Hematopoietic multipotent progenitor cell (in vitro differentiated cells): ENCODE measurements around the gene TGM6. TPM values are rescaled to one million over a fixed set of nuclear protein-coding genes. Genes with fewer than 3 reads are reported as not detected.
A peak's percentile ranks its signal among the peaks of the same experiment; 100 is the strongest.

Experiments used
- DNase-seq, 3 donors: peaks; one replicate each; pipeline ENCODE4 v3.0.0-alpha.2; 2011 to 2015; ENCODE audit warnings: low read depth in 2 of 3, low spot score in 2 of 3
- total RNA-seq: library from RNA; depleted of rRNA; stranded (reverse); fragments of >200 nt; gene quantifications from one replicate; pipeline ENCODE4 v1.2.3, GENCODE V29; 2012

Gene TGM6
- total RNA-seq, 1 donor, result not detected

GRCh38 chr20:2363587-2363986 lies 17.1 kb upstream of the TGM6 start:
- DNase-seq, result no peak

DNA sequence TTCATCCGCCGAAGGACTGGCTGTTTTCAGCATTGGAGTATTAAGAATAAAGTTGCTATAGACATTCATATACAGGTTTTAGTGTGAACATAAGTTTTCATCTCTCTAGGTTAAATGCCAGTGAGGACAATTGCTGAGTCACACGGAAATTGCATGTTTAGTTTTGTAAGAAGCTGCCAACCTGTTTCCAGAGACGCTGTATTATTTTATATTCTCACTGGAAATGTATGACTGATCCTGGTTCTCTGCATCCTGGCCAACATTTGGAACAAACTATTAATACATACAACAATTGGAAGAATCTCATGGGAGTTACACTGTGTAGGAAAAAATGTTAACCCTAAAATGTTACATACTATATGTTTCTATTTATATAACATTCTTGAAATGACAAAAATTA lies 16.7 kb upstream of the TGM6 start:
- no peak for DNase-seq

DNA sequence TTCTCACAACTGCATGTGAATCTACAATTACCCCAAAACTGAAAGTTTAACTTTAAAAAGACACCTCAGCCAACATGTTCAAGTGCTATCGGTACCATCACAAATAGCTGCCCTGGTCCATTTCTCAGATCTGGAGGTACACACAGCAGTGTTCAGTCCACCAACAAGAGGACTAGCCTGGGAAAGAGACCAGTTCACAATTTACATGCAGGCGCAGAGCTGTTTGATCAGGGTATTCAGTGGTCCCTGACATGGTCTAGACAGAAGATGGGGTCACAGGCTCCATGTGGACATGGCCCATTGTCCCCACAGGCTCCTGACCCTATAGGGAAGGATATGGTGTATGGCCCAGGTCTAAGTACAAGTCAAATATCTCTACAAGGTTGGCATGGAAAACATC lies 15.6 kb upstream of the TGM6 start:
- no peak for DNase-seq

DNA sequence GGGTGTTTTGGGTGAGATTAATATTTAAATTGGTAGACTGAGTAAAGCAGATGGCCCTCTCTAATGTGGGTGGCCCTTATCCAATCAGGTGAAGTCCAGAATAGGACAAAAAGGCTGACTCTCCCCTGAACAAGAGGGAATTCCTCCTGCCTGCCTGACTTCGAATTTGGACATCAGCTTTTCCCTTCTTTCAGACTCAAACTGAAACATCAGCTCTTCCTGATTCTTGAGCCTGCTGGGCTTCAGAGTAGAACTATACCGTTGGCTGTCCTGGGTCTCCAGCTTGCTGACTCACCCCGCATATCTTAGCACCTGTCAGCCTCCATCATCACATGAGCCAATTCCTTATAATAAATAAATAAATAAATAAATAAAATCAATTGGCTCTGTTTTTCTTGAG lies 15.0 kb upstream of the TGM6 start:
- no peak for DNase-seq

DNA sequence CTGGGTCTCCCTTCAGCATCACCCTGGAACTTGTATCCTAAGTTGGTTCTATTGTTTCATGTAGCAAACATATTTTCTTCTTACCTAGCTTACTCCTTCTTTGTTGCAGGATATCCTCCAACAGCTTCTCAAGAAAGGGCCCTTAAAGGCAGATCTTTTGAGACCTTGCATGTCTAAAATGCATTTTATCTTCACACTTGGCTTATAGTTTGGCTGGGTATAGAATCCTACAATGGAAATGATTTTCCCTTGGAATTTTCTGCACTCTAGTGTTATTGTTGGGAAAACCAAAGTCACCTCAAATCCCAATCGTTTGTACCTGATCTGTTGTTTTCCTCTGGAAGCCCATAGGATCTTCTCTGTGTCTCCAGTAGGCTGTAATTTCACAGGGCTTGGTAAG lies 12.1 kb upstream of the TGM6 start:
- DNase-seq, result no peak

DNA sequence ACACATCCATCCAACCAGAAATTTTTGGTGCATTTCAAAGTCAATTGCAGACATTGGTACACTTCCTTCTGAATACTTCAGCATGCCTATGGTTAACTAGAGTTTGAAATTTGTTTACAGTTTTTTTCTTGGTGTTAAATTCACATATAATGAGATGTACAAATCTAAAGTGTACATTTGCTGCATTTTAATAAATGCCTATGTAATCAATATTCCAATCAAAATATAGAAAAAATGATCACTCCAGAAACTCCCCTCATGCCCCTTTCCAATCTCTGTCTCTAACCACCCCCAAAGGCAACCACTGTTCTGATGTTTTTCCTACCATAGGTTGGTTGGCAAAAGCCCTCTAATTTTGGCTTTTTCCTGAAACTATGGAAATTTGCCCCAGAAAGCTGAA lies 7.6 kb upstream of the TGM6 start:
- DNase-seq, result no peak

- DNase-seq, result no peak
Observed at GRCh38 chr20:2374346-2375125, 6.2 kb upstream of the TGM6 start.

DNA sequence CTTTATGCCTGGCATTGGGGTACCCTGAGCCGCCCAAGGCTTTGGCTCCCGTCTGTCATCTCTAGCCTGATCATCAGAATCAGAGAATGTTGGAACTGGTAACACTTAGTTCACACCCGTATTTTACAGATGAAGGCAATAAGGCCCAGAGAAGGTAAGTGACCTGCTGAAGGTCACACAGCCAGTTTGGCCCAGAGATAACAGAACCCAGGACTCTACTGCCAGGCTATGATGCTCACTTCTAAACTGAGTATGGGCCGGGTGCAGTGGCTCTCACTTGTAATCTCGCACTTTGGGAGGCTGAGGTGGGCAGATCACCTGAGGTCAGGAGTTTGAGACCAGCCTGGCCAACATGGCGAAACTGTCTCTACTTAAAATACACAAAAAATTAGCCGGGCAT lies 1.8 kb upstream of the TGM6 start:
- DNase-seq, result no peak

DNA sequence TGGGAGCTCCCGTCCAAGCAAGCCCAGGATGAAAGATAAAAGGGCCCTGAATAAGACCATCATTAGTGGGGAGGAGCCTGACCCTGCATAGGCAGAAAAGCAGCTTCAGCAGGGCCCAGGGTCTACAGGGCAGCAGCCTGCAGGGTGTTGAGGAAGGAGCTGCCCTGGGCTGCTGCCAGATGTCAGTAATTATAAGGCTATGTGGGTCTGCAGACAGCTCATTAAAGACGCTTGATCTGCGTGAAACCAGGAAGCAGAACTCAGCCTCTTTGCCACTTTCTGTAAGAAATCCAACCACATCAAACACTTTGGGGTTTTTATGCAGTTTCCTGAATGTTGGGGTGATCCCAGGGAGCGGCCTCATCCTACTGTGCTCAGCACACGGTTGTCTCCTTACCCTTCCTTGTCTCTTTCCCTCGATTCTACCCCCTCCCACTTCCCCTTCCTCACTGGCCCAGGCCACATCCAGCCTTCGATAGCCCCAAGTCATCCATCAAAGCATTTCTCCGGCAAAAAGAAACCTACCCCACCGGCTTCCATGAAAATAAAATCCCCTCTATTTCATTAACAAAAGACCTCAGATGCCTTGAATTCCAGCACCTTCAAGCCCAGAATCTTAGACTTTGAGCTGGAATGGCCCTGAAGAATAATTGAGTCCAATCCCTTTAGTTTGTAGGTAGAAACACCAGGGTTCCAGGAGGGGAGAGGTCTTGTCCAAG lies 1.0 kb upstream of the TGM6 start:
- DNase-seq, result peak in 2 of 3 donors; percentile 49 to 78

DNA sequence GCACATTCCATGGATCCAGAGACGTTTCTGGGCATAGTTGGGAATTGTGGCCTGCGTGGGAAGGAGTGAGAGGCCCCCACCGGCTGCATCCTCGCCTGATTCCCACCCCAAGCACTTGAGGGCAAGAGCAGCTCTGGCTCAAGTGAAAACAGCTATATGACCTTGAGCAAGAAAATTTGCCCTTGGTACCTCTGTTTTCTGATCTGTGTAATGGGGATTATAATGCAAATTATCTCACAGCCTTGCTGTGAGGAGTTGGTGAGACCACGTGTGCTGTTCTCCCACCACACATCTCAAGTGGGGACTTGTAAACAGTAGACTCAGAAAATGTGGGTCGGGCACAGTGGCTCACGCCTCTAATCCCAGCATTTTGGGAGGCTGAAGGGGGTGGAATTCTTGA lies 602 bp downstream of the TGM6 start:
- DNase-seq, result no peak

DNA sequence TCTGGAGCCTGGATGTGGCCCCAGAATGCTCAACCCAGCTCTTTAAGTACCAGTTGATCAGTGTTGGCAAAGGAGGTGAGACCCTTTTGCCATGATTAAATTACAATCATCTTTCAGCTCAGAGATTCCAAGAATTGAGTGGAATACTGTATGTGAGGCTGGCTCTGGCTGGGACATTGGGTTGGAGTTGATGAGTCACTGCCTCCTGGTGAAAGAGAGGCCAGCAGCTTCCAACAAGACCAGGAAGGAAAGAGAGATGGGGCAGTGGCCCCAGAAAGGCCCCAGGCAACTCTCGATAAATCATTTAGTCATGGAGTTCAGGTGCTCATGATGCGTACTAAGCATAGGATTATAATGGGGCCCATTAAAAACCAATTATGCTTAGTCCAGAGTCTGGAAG lies 2.1 kb downstream of the TGM6 start:
- no peak for DNase-seq

GRCh38 chr20:2385026-2385425 lies 4.3 kb downstream of the TGM6 start:
- DNase-seq, result no peak

GRCh38 chr20:2385496-2385895 lies 4.8 kb downstream of the TGM6 start:
- DNase-seq, result no peak

DNA sequence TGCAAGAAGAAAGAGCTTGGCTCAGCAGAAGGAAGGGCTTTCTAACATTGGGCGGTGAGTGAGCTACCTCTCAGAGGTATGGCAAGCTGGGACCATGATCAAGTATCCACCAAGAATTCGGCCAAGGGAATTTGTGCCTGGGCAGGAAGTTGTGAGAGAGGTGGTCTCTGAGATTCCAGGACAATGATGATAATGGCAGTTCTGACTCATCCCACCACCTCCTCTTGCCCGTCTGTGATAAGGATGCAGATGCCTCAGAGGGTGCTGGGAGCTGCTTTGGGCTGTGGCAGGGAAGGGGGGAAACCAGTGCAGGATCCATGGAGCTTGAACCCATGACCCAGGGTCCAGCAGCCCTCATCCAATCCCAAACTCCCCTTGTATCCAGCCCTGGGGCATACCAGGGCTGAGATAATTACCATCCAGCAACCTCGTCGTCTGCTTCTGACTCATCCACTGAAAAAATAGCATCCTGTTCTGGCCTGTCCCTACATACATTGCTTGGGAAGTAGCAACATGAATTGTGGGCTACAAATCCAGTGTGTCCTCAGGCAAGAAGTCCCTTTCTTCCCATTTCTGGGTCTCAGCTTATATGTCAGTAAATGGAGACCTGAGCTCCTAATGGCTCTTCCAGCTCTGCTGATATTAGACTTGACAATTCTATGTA lies 5.9 kb downstream of the TGM6 start:
- DNase-seq, result no peak

DNA sequence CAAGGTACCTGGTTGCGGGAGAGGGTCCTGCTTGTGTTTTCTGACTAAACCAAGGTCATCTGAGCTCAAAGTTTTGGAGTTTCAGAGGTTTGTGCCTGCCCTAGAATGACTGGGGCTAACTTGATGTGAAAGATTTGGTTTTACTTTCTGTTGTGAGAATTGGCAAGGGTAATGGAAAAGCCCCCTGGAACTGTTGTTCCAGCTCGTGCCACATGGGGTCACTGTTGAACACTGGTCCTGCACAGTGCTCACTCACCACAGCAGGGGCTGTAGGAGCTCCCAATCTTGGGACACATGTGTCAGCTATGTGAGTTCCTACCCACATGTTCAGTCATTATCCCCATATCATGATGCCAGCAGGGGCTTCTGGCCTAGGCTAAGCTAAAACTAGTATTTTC lies 6.5 kb downstream of the TGM6 start:
- peak in 2 of 3 donors; percentile 44 to 75 for DNase-seq

DNA sequence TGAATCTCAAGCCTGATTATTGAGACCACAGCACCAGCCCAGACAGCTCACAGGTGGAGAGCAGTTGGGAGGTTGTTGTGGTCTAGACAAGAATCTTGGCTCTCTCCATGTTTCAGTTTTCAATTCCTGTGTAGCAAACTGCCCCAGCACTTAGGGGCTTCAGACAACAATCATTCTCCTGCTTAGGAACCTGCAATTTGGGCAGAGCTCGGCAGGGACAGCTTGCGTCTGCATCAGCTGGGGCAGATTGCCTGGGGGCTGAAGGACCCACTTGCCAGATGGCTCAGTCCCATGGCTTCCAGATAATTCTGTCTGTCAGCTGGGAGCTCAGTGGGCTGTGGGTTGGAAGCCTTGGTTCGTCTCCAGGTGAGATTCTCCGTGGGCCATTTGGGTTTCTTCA lies 6.9 kb downstream of the TGM6 start:
- no peak for DNase-seq

DNA sequence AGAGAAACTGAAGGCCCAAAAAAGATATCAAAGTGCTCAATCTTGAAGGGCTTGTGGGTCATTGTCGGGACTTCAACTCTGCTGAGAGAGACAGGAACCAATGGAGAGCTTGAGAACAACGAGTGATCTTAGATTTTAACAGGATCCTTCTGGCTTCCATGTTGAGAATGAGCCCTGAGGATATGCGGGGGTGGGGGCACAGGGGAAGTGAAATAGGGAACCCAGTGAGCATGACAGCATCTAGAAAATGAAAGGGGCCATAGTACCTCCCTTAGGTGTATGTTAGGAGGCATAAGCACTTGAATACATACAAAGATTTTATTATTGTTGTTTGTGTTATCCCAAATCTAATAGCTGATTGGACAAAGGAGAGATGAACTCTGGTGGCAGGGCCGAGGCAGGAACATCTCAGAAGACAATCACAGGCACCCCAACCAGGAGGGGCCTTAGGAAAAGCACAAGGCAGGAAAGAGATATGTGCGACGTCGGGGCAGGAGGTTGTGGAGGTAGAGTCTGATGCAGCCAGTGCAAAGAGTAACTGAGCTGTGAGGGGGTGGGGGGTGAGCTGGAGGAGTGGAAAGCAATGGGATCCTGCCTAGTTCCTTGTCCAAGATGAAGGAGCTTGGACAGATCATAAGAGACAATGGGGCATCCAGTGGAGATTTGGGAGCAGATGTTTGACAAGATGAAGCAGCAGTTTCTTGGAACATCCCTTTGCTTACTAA lies 10.4 kb downstream of the TGM6 start:
- DNase-seq, result no peak

- DNase-seq, result no peak
Observed at GRCh38 chr20:2394411-2395055, 13.8 kb downstream of the TGM6 start.

- DNase-seq, result no peak
Observed at GRCh38 chr20:2395136-2395535, 14.4 kb downstream of the TGM6 start.

- DNase-seq, result no peak
Observed at GRCh38 chr20:2396241-2396814, 15.6 kb downstream of the TGM6 start.
